Stimulated activated CD4-positive, alpha-beta T cell treated with anti-CD3 and anti-CD28 coated beads, Interleukin-4, amount 100 ng/mL, for 24 hours (primary cell): Measurements from ENCODE around the gene BPGM.

Experiments used
- DNase-seq: peaks from one replicate; pipeline ENCODE4 v3.0.0-alpha.2; 2020

The BPGM gene

GRCh38 chr7:134699021-134699818 is 52.6 kb downstream of the BPGM start:
- DNase-seq = no peak

GRCh38 chr7:134699899-134700298 is 53.2 kb downstream of the BPGM start:
- no peak for DNase-seq

GRCh38 chr7:134701272-134701671 is 54.6 kb downstream of the BPGM start:
- DNase-seq = peak; percentile 19

- DNase-seq = no peak
These were observed 56.0 kb downstream of the BPGM start for GRCh38 chr7:134702366-134703240.

- no peak for DNase-seq
These were observed 56.6 kb downstream of the BPGM start for GRCh38 chr7:134703241-134703594.

GRCh38 chr7:134703782-134704181 is 57.1 kb downstream of the BPGM start:
- DNase-seq = no peak

GRCh38 chr7:134704827-134705226 is 58.2 kb downstream of the BPGM start:
- DNase-seq = no peak

GRCh38 chr7:134705716-134706115 is 59.1 kb downstream of the BPGM start:
- DNase-seq = no peak

GRCh38 chr7:134706468-134706867 is 59.8 kb downstream of the BPGM start:
- no peak for DNase-seq

GRCh38 chr7:134707663-134708378 is 61.2 kb downstream of the BPGM start:
- no peak for DNase-seq

GRCh38 chr7:134708692-134709091 is 62.0 kb downstream of the BPGM start:
- DNase-seq = no peak

- no peak for DNase-seq
These were observed 62.5 kb downstream of the BPGM start for GRCh38 chr7:134709197-134709596.

GRCh38 chr7:134710511-134710853 is 63.8 kb downstream of the BPGM start:
- DNase-seq = peak; percentile 3

- peak; percentile 40 for DNase-seq
These were observed 64.4 kb downstream of the BPGM start for GRCh38 chr7:134710854-134711624.

GRCh38 chr7:134712196-134712595 is 65.5 kb downstream of the BPGM start:
- no peak for DNase-seq

GRCh38 chr7:134714470-134715205 is 68.0 kb downstream of the BPGM start:
- no peak for DNase-seq

GRCh38 chr7:134718211-134718875 is 71.7 kb downstream of the BPGM start:
- DNase-seq = no peak

- DNase-seq = no peak
These were observed 73.7 kb downstream of the BPGM start for GRCh38 chr7:134720091-134720935.

- no peak for DNase-seq
These were observed 74.5 kb downstream of the BPGM start for GRCh38 chr7:134721171-134721570.

- no peak for DNase-seq
These were observed 76.2 kb downstream of the BPGM start for GRCh38 chr7:134722786-134723322.
